ENCODE results near the gene ZBTB43.

The ZBTB43 gene

DNA sequence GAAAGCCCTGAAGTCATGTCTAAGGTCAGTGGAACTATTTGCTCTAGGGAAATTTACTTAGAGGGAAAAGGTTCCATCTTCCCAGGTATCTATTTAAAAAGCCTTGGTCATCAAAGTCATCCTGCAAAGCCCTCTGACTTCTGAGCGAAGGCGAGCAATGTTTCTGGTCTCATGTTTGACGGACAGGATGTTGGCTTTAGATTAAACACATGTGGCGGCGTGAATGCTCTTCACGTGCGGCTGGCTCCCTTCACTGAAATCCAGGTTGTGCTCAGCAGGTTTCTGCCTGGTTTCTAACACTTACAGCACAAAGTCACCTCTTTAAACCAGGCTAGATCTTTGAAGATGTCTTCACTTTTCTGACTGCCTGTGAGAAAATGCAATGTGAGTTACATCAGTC lies 49.9 kb downstream of the ZBTB43 start:
- no peak for TF ChIP-seq GATA2 (IDR thresholded peaks at IDR 0.05; ENCODE audit: low read depth, low read length)
- no peak for TF ChIP-seq GATA3 (IDR thresholded peaks at IDR 0.05; ENCODE audit: low read depth, low read length)

GRCh38 chr9:126856326-126856877 lies 51.6 kb downstream of the ZBTB43 start:
- TF ChIP-seq GATA2 (IDR thresholded peaks at IDR 0.05; ENCODE audit: low read depth, low read length): no peak
- TF ChIP-seq GATA3 (IDR thresholded peaks at IDR 0.05; ENCODE audit: low read depth, low read length): no peak

DNA sequence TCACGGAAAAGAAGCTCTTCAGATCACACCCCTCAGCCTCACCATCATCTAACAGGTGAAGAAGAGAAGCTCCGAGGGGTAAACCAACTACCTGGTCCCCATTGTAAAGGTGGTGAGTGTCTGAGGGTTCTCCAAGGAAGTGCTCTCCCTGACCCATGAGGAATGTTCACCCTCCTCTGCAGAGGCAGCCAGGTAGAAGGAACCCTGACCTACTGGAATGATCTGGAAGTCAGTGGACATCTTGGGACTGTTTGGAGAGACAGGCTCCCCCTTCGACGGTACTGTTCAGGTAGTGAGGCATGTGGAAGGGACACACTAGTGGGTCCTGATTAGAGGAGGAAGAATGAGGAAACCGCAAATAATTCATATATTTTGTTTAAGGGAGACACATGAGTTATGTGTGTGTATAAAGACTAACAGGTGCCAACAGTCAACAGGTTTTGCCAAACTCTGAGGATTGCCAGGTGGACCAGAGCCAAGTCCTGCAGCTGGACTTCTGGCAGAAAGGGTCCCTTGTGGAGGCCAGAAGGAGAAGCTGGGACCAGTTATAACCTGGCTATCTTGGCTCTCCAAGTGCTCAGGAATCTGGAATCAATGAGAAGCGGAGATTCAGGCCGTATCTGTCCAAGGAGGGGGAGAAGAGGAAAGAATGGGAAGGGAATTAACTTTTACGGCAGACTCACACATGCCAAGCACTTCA lies 52.6 kb downstream of the ZBTB43 start:
- TF ChIP-seq GATA2 (IDR thresholded peaks at IDR 0.05; ENCODE audit: low read depth, low read length): no peak

DNA sequence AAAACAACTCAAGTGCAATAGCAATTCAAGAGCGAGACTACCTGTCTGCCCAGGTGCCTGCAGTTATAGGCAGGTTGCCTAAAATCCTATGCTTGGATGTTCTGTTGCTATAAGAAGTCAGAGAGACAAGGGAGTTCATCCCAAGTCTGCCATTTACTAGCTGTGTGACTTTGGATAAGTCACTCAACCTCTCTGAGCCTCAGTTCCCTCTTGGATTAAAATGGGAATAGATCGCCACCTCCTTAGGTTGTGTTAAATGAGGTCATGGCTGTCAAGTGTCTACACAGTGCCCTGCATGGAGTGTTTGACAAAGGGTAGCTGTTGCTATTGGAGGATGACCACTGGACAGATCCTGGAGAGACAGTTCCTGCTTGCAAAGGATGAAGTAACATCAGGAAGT lies 54.3 kb downstream of the ZBTB43 start:
- no peak for TF ChIP-seq GATA2 (IDR thresholded peaks at IDR 0.05; ENCODE audit: low read depth, low read length)
- TF ChIP-seq GATA3 (IDR thresholded peaks at IDR 0.05; ENCODE audit: low read depth, low read length): no peak

GRCh38 chr9:126860077-126860756 lies 55.4 kb downstream of the ZBTB43 start, which contains the start of gene ZBTB34:
TSS of gene ZBTB34 (plus strand) at chr9:126860639. CDS start at chr9:126879400, 18,761 bp downstream.
- no peak for TF ChIP-seq GATA3 (IDR thresholded peaks at IDR 0.05; ENCODE audit: low read depth, low read length)
- TF ChIP-seq GATA2 (IDR thresholded peaks at IDR 0.05; ENCODE audit: low read depth, low read length): no peak

- TF ChIP-seq GATA3 (IDR thresholded peaks at IDR 0.05; ENCODE audit: low read depth, low read length): no peak
- no peak for TF ChIP-seq GATA2 (IDR thresholded peaks at IDR 0.05; ENCODE audit: low read depth, low read length)
Measured at GRCh38 chr9:126860757-126861466, 56.1 kb downstream of the ZBTB43 start.

DNA sequence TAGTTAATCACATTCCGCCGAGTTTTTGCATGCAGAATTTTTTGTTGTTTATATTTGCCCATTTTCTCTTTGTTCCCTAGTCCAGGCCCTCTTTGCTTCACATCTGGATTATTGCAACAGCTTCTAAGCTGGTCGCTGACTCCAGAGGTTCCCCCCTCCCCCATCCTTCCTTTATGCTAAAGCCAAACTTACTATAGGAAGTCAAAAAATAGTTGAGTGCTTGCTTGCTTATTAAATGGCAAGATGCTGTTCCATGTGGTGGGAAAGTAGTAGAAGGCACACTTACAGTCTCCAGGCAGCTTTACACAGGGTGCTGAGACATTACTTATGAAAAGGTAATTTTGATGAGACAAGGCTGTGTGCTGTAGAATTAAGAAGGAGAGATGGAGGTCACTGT lies 56.9 kb downstream of the ZBTB43 start:
- TF ChIP-seq GATA2 (IDR thresholded peaks at IDR 0.05; ENCODE audit: low read depth, low read length) (no peak), GATA3 (IDR thresholded peaks at IDR 0.05; ENCODE audit: low read depth, low read length) (no peak)

DNA sequence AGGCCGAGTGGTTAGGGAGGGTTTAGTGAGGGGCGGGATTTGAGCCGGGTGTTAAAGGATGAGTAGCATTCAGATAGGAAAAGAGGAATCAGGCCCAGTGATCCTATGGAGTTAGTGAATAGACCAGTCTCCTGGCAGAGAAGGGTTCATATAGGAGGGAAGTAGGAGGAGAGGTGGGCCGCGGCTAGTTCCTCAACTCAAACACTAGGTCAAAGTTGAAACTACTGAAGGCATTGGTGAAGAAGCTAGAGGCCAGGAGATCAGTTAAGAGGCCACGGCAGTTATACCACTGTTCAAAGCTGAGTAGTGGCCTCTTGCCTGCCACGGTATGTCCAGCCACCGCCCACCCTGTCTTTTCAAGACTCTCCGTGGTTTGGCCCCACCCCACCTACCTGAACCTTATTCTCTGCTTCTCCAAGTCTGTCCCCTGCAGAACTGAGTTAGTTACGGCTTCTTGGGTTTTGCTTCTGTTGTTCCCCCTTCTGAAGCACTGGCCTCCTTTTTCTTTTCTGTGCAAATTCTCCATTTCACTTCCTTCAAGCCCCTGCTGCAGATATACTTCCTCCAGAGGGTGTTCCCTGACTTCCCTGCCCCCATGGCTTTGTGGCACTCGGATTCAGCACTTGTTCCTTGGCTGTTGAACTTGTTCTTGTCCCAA lies 57.4 kb downstream of the ZBTB43 start:
- TF ChIP-seq GATA3 (IDR thresholded peaks at IDR 0.05; ENCODE audit: low read depth, low read length): no peak
- TF ChIP-seq GATA2 (IDR thresholded peaks at IDR 0.05; ENCODE audit: low read depth, low read length): no peak

DNA sequence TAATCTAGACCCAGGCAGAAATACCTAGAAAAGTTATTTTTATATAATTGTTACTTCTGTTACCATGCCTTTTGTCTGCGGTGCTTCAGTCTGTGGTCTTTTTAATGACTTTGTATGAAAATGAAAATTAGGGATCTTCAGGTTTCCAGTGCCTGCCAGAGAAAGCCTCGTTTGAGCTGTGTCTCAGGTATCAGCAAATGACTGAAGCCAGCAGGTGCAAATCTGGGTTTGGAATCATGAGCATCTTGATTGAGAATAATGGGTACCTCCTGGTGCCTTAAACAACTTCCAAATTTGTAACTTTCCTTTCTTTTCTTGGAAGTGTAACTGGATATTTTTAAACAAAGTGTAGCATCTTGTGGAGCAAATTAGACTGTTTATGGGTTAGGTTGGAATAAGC lies 59.9 kb downstream of the ZBTB43 start:
- TF ChIP-seq GATA2 (IDR thresholded peaks at IDR 0.05; ENCODE audit: low read depth, low read length): no peak
- TF ChIP-seq GATA3 (IDR thresholded peaks at IDR 0.05; ENCODE audit: low read depth, low read length): no peak

GRCh38 chr9:126869368-126869767 lies 64.5 kb downstream of the ZBTB43 start:
- TF ChIP-seq GATA3 (IDR thresholded peaks at IDR 0.05; ENCODE audit: low read depth, low read length) (no peak), GATA2 (IDR thresholded peaks at IDR 0.05; ENCODE audit: low read depth, low read length) (no peak)

DNA sequence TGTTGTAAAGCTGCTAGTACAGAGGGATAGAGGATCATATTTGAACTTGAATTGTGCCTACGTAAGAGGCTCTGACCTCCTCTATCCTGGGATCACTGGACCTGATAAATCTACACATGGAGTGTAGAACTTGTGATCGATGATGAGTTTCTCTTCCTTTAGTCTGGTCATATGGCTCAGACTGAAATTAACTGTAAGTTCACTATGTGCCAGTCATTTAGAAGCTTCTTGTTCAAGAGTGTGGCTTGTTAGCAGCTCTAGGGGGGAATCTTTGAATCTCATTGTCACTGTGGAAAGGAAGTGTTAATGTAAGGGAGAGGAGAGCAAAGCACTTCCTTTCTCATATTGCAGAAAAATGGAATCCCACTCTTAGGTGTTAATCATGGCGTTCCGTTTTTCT lies 67.7 kb downstream of the ZBTB43 start:
- no peak for TF ChIP-seq GATA3 (IDR thresholded peaks at IDR 0.05; ENCODE audit: low read depth, low read length)
- no peak for TF ChIP-seq GATA2 (IDR thresholded peaks at IDR 0.05; ENCODE audit: low read depth, low read length)

DNA sequence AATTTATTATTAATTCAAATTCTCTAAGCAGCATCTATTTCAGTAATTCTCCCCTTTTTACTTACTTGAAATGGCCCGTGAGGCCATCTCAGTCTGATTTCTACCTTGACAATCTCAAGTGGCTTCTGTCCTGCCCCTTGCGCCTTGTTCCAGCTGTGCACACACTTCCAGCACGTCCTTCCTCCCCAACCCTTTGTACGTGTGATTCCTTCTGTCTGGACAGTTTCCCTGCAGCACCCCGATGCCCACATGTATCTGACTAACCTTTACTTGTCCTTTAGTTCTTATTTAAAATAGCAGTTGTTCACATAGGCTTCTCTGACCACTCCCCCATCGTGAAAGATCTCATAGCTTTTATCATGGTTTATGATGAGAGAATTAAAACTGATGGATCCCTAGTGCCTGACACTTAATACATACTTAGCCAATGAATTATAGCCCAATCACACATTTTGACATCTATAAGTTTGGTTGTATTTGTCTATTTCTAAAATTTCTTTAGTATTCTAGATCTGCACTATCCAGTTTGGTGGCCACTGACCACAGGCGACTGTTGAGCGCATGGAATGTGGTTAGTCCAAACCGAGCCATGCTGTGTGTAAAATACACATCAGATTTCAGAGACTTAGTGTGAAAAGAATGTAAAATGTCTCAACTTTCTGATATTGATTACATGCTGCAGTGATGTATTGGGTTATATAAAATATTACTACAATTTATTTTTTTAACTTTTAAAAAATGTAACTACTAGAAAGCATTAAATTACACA lies 69.9 kb downstream of the ZBTB43 start:
- TF ChIP-seq GATA3 (IDR thresholded peaks at IDR 0.05; ENCODE audit: low read depth, low read length) (no peak), GATA2 (IDR thresholded peaks at IDR 0.05; ENCODE audit: low read depth, low read length) (no peak)

- TF ChIP-seq GATA2 (IDR thresholded peaks at IDR 0.05; ENCODE audit: low read depth, low read length) (no peak), GATA3 (IDR thresholded peaks at IDR 0.05; ENCODE audit: low read depth, low read length) (no peak)
Measured at GRCh38 chr9:126875756-126876510, 71.1 kb downstream of the ZBTB43 start.

All from SH-SY5Y (cell line).